Ovary (tissue), 10 donors: ENCODE measurements around the gene IRF9. TPM values are rescaled to one million over a fixed set of nuclear protein-coding genes. Genes with fewer than 3 reads are reported as not detected.

Experiments
- DNase-seq, 5 donors: peaks; one replicate each; pipeline ENCODE4 v3.0.0-alpha.2; 2019 to 2020
- H3K27ac ChIP-seq, 2 donors: fragments of 200-600 bp; one replicate each; pipeline versions ENCODE4 v1.5.1 to v1.8.0; 2019 to 2022
- H3K27me3 ChIP-seq: fragments of 200-600 bp; one replicate; pipeline ENCODE4 v1.8.0; 2022
- H3K36me3 ChIP-seq: fragments of 200-600 bp; sonication (generic); one replicate; pipeline ENCODE4 v1.5.1; 2019
- H3K4me1 ChIP-seq: one replicate; pipeline ENCODE4 v1.8.1; 2013; ENCODE audit warnings: mild to moderate bottlenecking, moderate library complexity; ENCODE audit not compliant: insufficient read depth
- H3K4me3 ChIP-seq: fragments of 200-600 bp; sonication (generic); one replicate; pipeline ENCODE4 v1.5.1; 2017
- H3K9me3 ChIP-seq, 2 donors: fragments of 200-600 bp in 1 of 2; sonication (generic) in 1 of 2; one replicate each; pipeline versions ENCODE4 v1.5.1 to v1.8.1; 2013 to 2019; ENCODE audit warnings: mild to moderate bottlenecking in 1 of 2, moderate library complexity in 1 of 2
- CTCF ChIP-seq, 3 donors: fragments of 450-650 bp in 2 of 3; fragments of 200-600 bp in 1 of 3; IDR thresholded peaks; one replicate each; pipeline versions ENCODE4 v1.5.1 to v1.8.0; 2016 to 2022; ENCODE audit warnings: antibody characterized with exemption in 3 of 3, mild to moderate bottlenecking in 1 of 3
- EP300 ChIP-seq: sonication (generic); formaldehyde crosslinking; IDR thresholded peaks from one replicate; pipeline ENCODE4 v1.6.1; 2017; ENCODE audit warnings: antibody characterized with exemption
- POLR2A ChIP-seq: fragments of 450-650 bp; IDR thresholded peaks from one replicate; pipeline ENCODE4 v1.6.1; 2017; ENCODE audit warnings: antibody characterized with exemption, mild to moderate bottlenecking, moderate library complexity
- WGBS, 3 donors: extraction: QIAGEN DNeasy Blood & Tissue Kit in 1 of 3; methylation state at CpG; one replicate each; pipeline versions ENCODE4 v1.1.5 to v1.1.7; 2013 to 2017; 5-methylcytosine and 5-hydroxymethylcytosine counted together
- intact Hi-C, 4 donors: fragments of 100-400 bp; cut with DNase I; formaldehyde crosslinking; loops; one replicate each; pipeline versions ENCODE4 v1.11.0 to v1.15.1; 2022 to 2023
- long read RNA-seq, 3 donors: library from polyadenylated mRNA in 2 of 3; unstranded in 2 of 3; transcript quantifications; one replicate each; pipeline ENCODE4 v2.0.0 and lab custom pipeline, GENCODE V29; 2021 to 2026
- polyA plus RNA-seq, 2 donors: library from polyadenylated mRNA; stranded (reverse); fragments of 200-250 nt in 1 of 2; fragments of 350-450 nt in 1 of 2; fragmentation: Illumina TruSeq in 1 of 2; extraction: RNeasy Lipid Tissue Mini Kit (QIAGEN cat#74804) in 1 of 2; gene quantifications; one replicate each; pipeline ENCODE4 v1.2.3, GENCODE V29; 2013 to 2014
- total RNA-seq, 7 donors: library from RNA; depleted of rRNA in 2 of 7; stranded (reverse); fragments of >200 nt in 2 of 7; fragmentation: NEBNext Ultra II Directional in 3 of 7; extraction: Animal tissue kit (Norgen Biotek cat#: 25700) in 3 of 7; gene quantifications; one replicate each; pipeline versions ENCODE4 v1.1.0 to v1.2.4, GENCODE V29; 2016 to 2023
- donor health status: DM: no; HTN: no; CAD: no; lungs with moderate emphysema.
- donor health status: DM: no; HTN: no; CAD: no.
- donor health status: Bipolar disorder and iron deficiency.
- donor health status: DM: yes; HTN: yes; CAD: no.
- donor health status: DM: no; HTN: no; CAD: no.
- donor health status: DM: yes; HTN: yes; CAD: no.

IRF9 gene
- total RNA-seq (100 to 1,000 TPM in 1 of 7 donors, 10 to 100 TPM in 6; 31.6 to 151 (median 72.7) TPM), polyA plus RNA-seq (100 to 1,000 TPM in 1 of 2 donors, 10 to 100 TPM in 1; 87.4 to 212 TPM)
- long read RNA-seq, donor 1, transcript IRF9-215 (8 exons, 1,769 nt): minor isoform, 19 of 529 reads
- long read RNA-seq, donor 1, transcript IRF9-202 (9 exons, 1,838 nt): major isoform, 394 of 529 reads
- long read RNA-seq, donor 1, partial matches to known transcripts: 18 of 529 reads
- long read RNA-seq, donor 1, other reads (novel, unspliced or antisense): 91 of 529 reads
- long read RNA-seq, donor 2, transcript IRF9-208 (2 exons, 648 nt): major isoform, 8 of 17 reads
- long read RNA-seq, donor 2, transcript IRF9-202 (9 exons, 1,838 nt): minor isoform, 6 of 17 reads
- long read RNA-seq, donor 2, partial matches to known transcripts: 0 of 17 reads
- long read RNA-seq, donor 2, other reads (novel, unspliced or antisense): 0 of 17 reads
- long read RNA-seq, donor 3, transcript IRF9-202 (9 exons, 1,838 nt): major isoform, 80 of 122 reads
- long read RNA-seq, donor 3, transcript IRF9-215 (8 exons, 1,769 nt): minor isoform, 7 of 122 reads
- long read RNA-seq, donor 3, partial matches to known transcripts: 10 of 122 reads
- long read RNA-seq, donor 3, other reads (novel, unspliced or antisense): 25 of 122 reads

- 0 to 2% (median 0%) methylated on average over 12 of the region's 12 CpGs for WGBS, 3 donors
- no peaks in the 10 kb centered on the region for H3K9me3 ChIP-seq
- H3K4me1 ChIP-seq: peaks cover 8% of the 10 kb centered on the region
- H3K36me3 ChIP-seq: no peaks in the 10 kb centered on the region
- TF ChIP-seq EP300: peak; percentile 73
- peak; percentile 51 for TF ChIP-seq POLR2A
- peak; percentile 96 to 99 (median 97) for TF ChIP-seq CTCF (IDR thresholded peaks at IDR 0.05)
- H3K27me3 ChIP-seq: no peaks in the 10 kb centered on the region
- peak; percentile 93 to 96 (median 96) for DNase-seq
- H3K4me3 ChIP-seq: peak within 1 kb of the TSS; percentile 84
- H3K27ac ChIP-seq: peak within 1 kb of the TSS; percentile 71 to 84
- intact Hi-C loops: loop anchor here in 1 of 4 donors (5.0 kb wide), 1 partner anchor 104 kb away; no protein-coding TSS in a partner anchor
Measured at GRCh38 chr14:24160850-24161804, at the start of gene IRF9. IRF9 (plus strand) TSS chr14:24161265; CDS start chr14:24162145, 880 bp downstream.

- 15 to 19% (median 18%) methylated on average over 15 of the region's 15 CpGs for WGBS, 3 donors
- intact Hi-C loops: no loop called here
- no peak for DNase-seq
Measured at GRCh38 chr14:24113379-24113800, 47.7 kb upstream of the IRF9 start.

GRCh38 chr14:24113801-24114531 is 47.1 kb upstream of the IRF9 start:
- TF ChIP-seq CTCF (IDR thresholded peaks at IDR 0.05) (peak in 1 of 3 donors; percentile 7), POLR2A (peak; percentile 41), EP300 (no peak)
- Histone ChIP-seq H3K9me3 (no peaks in the 10 kb centered on the region), H3K36me3 (peaks cover 8% of the 10 kb centered on the region), H3K27ac (peak overlapping the region; percentile 97 to 100), H3K4me3 (peak overlapping the region; percentile 84), H3K27me3 (no peaks in the 10 kb centered on the region), H3K4me1 (peaks cover 6% of the 10 kb centered on the region)
- intact Hi-C loops: loop anchor here in 1 of 4 donors (2.0 kb wide), 1 partner anchor 27 kb away; the partner anchor contains the start of gene EMC9
- DNase-seq: peak; percentile 79 to 91 (median 85)
- 0% methylated on average over 42 of the region's 42 CpGs for WGBS, 3 donors

More at GRCh38 chr14:24113379-24113800, 47.7 kb upstream of the IRF9 start:
- Histone ChIP-seq H3K4me3 (peak overlapping the region; percentile 84), H3K9me3 (no peaks in the 10 kb centered on the region), H3K27me3 (no peaks in the 10 kb centered on the region), H3K27ac (peak overlapping the region; percentile 97 to 100), H3K4me1 (peaks cover 6% of the 10 kb centered on the region), H3K36me3 (peaks cover 2% of the 10 kb centered on the region)
- no peak for TF ChIP-seq EP300
- no peak for TF ChIP-seq POLR2A
- no peak for TF ChIP-seq CTCF (IDR thresholded peaks at IDR 0.05)
